ENCODE results near the gene ANO4.

The ANO4 gene

GRCh38 chr12:100794441-100795173, at the start of gene ANO4:
TSS of gene ANO4 (plus strand) at chr12:100794776. CDS start at chr12:100901786, 107,010 bp downstream.
- no peak for DNase-seq

DNA sequence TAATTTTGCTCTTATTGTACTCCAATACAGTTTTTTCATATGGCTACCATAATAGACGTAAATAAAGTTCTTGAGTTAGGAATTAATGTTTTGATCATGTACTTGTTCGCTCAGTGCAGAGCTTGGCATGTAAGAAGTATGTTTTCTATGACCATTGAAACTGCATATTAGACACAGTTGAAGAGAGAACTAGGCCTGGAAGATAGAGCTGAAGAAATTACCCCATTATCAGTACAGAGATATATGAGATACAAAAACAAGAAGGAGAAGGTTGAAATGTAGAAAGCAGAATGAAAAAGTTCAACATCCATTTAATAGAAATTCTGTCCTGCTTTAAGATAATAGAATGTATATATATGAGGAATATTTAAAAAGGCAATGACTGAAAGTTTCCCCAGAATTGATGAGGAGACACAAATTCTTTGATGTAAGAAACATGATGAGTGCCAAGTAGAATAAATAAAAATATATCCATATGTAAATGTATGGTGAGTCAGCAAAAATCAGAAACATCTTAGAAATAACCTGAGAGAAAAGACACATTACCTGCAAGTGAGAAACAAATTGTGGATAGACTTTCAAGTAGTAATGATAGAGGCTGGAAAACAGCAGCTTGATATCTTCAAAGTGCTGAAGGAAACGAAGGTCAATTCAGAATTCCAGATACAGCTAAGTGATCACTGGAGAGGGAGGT, 49.1 kb upstream of the ANO4 start:
- DNase-seq, result no peak

DNA sequence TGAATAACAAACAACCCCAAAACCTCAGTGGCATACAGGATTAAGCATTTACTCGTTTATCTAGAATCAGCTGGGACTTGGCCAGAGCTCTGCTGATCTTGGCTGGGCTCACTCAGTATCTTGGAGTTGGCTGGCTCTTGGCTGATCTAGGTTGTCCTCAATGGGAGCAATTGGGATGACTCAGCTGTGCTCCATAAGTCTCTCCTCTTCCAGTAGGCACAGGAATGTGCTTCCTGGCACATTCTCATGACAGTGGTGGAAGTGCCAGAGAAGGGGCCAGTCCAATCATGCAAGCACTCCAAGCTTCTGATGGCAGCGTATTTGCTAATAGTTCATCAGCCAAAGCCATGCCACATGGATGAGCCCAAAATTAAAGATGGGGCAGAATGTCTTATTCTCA, 41.7 kb upstream of the ANO4 start:
- no peak for DNase-seq

DNA sequence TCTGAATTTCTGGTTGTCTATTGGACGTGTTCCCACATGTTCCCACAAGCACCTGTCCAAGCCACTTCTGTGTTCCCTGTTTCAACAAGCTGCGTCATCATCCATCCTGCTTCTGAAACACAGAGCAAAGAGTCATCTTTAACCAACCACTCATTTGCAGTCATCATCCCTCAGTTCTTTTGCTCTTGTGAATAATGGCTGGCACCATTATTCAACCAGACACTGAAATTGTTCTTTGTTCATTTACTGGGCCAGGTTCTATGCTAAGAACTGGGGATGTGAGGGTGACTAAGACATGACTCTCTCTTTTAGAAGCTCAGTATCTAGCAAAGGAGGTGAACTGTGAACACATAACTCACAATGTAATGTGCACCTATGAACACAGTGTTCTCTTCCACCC, 40.7 kb upstream of the ANO4 start:
- no peak for DNase-seq

DNA sequence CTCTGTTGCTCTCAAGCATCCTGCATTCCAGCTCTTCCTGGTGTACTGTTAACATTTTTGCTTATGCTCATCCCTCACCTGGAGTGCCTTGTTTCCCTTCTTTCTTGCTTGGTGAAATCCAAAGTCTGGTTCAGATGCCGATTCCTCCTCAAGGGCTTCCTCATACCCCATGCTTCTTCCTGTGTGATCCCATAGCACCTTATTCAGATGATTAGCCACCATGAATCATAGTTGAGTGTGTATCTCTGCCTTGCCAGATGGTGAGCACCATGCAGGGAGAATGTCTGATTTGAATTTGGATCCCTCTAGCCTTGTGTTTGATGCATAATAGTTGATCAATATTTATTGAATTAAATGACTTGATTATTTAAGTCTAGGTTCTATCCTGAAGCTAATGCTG, 39.4 kb upstream of the ANO4 start:
- DNase-seq, result no peak

DNA sequence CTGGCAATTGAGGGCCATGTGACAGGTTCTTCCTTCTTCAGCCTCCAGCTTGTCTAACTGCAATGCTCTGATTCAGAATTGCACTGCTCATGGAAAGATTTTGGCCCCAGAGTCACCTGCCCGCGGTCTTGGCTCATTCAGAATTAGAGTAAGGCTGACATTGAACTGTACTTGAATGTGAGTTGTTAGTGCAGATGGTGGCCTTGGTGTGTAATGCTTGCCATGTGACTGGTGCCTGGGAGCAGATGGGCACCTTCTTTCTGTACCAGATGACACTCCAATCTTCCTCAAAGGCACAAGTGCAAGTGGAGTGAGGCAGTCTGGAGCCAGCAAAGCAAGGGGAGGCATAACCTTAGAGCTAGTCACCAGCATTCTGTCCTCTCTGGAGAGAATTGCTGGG, 36.5 kb upstream of the ANO4 start:
- no peak for DNase-seq

DNA sequence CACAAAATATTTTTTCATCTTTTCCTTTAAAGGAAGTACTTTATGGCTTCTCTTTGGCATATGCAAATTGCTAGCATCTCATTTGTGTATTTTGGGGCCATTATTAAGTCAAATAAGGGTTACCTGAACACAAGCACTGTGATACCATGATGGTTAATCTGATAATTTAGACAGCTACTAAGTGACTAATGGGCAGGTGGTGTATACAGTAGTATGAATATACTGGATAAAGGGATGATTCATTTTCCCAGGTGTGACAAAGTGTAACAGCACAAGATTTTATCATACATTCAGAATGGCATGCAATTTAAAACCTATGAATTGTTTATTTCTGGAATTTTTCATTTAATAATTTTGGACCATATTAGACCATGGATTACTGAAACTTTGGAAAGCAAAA, 27.2 kb upstream of the ANO4 start:
- DNase-seq, result no peak

DNA sequence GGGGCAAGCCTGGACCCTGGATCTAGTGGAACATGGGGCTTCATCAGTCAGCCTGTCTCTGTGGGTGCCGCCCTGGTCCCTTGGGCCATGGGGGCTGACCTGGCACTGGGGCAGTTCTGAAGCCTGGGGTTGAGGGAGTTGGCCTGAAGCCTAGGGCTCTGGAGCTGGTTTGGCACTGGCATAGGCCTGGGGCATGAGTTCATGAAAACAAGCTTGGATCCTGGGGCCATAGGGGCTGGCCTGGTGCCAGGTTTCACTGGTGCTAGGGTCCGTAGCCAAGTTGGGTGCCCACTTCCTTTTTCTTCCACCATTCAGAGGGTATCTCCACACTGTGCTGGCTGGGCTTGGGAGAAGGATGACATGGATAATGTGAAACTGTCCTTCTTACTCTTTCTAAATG, 26.6 kb upstream of the ANO4 start:
- no peak for DNase-seq

GRCh38 chr12:100778967-100779590, 15.5 kb upstream of the ANO4 start:
- DNase-seq, result no peak

- no peak for DNase-seq
Measured at GRCh38 chr12:100789146-100789545, 5.4 kb upstream of the ANO4 start.

GRCh38 chr12:100789975-100790374, 4.6 kb upstream of the ANO4 start:
- DNase-seq, result no peak

GRCh38 chr12:100790552-100790951, 4.0 kb upstream of the ANO4 start:
- no peak for DNase-seq

GRCh38 chr12:100793182-100793581, 1.4 kb upstream of the ANO4 start:
- no peak for DNase-seq

- DNase-seq, result no peak
Measured at GRCh38 chr12:100795174-100795799, 711 bp downstream of the ANO4 start.

- no peak for DNase-seq
Measured at GRCh38 chr12:100795800-100796179, 1.2 kb downstream of the ANO4 start.

DNA sequence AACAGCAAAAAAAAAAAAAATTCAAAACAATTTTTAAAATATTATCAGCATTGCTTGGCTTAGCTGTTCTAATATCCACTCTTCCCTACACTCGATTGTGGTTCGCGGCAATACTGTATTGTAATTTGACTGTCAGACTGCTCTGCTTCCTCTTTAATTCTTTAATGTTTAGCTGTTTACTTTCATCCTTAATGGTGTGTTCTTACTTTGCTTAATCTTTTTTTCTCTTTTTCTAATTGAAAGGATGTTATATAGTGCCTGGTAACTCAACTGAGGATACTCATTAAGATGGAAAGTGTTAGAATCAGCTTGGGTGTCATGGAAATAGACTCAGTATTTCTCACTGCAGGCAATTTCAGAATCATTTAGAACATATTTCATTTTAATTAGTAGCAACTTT, 2.0 kb downstream of the ANO4 start:
- no peak for DNase-seq

DNA sequence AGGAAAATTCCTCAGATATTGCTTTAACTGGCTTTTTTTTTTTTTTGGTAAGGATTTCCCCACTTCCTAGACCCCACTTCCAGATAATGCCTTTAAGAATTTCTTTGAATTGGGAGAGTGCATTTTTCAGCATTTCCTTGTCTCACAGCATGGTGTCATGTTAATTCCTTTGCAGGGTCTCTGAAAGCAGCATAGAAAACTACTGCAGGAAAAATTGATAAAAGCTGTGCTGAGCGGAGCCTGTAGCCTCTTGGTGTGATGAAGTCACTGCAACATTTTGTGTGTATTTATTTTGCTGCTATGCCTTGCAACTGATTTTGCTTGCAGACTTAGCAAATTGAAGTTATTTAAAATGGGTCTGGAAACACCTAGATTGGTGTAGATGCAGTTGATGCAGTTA, 2.7 kb downstream of the ANO4 start:
- DNase-seq, result no peak

GRCh38 chr12:100797786-100798185, 3.2 kb downstream of the ANO4 start:
- no peak for DNase-seq

- DNase-seq, result no peak
Measured at GRCh38 chr12:100798286-100799160, 3.9 kb downstream of the ANO4 start.

GRCh38 chr12:100799770-100800169, 5.2 kb downstream of the ANO4 start:
- no peak for DNase-seq

- no peak for DNase-seq
Measured at GRCh38 chr12:100800723-100801122, 6.1 kb downstream of the ANO4 start.

DNA sequence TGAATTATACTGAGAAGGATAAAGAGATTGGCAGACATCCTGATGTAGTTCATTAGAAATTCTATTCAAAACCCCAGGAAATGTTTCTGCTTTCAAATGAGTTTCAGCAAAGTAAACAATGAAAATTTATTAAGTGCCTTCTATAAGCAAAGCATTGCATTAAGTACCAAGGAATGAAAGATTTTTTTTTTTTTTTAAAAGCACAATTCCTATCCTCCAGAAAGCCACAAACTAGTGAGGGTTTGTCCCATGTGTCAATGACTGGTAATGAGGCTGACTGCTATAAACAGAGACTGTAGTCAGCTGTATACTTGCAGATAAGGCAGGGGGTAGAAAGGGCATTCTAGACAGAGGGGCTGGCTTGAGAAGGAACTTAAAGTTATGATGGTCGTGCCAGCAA, 6.7 kb downstream of the ANO4 start:
- DNase-seq, result no peak

GRCh38 chr12:100808777-100809176, 14.2 kb downstream of the ANO4 start:
- DNase-seq, result no peak
